ENCODE measurements around the gene KNDC1.

GRCh38 chr10:133249975-133250754 lies 90.1 kb downstream of the KNDC1 start:
- TF ChIP-seq, protein P1, sequence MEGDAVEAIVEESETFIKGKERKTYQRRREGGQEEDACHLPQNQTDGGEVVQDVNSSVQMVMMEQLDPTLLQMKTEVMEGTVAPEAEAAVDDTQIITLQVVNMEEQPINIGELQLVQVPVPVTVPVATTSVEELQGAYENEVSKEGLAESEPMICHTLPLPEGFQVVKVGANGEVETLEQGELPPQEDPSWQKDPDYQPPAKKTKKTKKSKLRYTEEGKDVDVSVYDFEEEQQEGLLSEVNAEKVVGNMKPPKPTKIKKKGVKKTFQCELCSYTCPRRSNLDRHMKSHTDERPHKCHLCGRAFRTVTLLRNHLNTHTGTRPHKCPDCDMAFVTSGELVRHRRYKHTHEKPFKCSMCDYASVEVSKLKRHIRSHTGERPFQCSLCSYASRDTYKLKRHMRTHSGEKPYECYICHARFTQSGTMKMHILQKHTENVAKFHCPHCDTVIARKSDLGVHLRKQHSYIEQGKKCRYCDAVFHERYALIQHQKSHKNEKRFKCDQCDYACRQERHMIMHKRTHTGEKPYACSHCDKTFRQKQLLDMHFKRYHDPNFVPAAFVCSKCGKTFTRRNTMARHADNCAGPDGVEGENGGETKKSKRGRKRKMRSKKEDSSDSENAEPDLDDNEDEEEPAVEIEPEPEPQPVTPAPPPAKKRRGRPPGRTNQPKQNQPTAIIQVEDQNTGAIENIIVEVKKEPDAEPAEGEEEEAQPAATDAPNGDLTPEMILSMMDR (IDR thresholded peaks at IDR 0.05; ENCODE audit: insufficient read depth, low read length) = no peak
- TF ChIP-seq, protein P2, sequence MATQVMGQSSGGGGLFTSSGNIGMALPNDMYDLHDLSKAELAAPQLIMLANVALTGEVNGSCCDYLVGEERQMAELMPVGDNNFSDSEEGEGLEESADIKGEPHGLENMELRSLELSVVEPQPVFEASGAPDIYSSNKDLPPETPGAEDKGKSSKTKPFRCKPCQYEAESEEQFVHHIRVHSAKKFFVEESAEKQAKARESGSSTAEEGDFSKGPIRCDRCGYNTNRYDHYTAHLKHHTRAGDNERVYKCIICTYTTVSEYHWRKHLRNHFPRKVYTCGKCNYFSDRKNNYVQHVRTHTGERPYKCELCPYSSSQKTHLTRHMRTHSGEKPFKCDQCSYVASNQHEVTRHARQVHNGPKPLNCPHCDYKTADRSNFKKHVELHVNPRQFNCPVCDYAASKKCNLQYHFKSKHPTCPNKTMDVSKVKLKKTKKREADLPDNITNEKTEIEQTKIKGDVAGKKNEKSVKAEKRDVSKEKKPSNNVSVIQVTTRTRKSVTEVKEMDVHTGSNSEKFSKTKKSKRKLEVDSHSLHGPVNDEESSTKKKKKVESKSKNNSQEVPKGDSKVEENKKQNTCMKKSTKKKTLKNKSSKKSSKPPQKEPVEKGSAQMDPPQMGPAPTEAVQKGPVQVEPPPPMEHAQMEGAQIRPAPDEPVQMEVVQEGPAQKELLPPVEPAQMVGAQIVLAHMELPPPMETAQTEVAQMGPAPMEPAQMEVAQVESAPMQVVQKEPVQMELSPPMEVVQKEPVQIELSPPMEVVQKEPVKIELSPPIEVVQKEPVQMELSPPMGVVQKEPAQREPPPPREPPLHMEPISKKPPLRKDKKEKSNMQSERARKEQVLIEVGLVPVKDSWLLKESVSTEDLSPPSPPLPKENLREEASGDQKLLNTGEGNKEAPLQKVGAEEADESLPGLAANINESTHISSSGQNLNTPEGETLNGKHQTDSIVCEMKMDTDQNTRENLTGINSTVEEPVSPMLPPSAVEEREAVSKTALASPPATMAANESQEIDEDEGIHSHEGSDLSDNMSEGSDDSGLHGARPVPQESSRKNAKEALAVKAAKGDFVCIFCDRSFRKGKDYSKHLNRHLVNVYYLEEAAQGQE (IDR thresholded peaks at IDR 0.05; ENCODE audit: insufficient replicate concordance, low read depth) = no peak
